Activated CD4-positive, alpha-beta T cell treated with anti-CD3 and anti-CD28 coated beads for 36 hours (primary cell): ENCODE results near the gene GPR137B. TPM values are rescaled to one million over a fixed set of nuclear protein-coding genes. Genes with fewer than 3 reads are reported as not detected.

Source experiments
- ATAC-seq: fragments of 200-7000 bp; cut with Tn5 transposase; one replicate; pipeline ENCODE4 v1.10.0; 2021; ENCODE audit warnings: mild to moderate bottlenecking, moderate library complexity
- CTCF ChIA-PET: fragments of 350-600 bp; sonication (Branson Sonifier 250); formaldehyde crosslinking; loops from one replicate; lab custom pipeline; 2021; ENCODE audit warnings: antibody characterized with exemption; lab: Charles Lee
- POLR2A ChIA-PET: fragments of 350-600 bp; sonication (Branson Sonifier 250); formaldehyde crosslinking; loops from one replicate; lab custom pipeline; 2021; ENCODE audit warnings: antibody characterized with exemption, inconsistent platforms; lab: Charles Lee
- DNase-seq: peaks from one replicate; pipeline ENCODE4 v3.0.0-alpha.2; 2020
- H3K27ac Mint-ChIP-seq: one replicate; pipeline ENCODE4 v1.8.0; 2021; ENCODE audit warnings: mixed read lengths
- H3K27me3 Mint-ChIP-seq: one replicate; pipeline ENCODE4 v1.8.0; 2021; ENCODE audit warnings: mixed read lengths
- H3K36me3 Mint-ChIP-seq: one replicate; pipeline ENCODE4 v1.8.0; 2021; ENCODE audit warnings: low read depth, mixed read lengths
- H3K4me1 Mint-ChIP-seq: one replicate; pipeline ENCODE4 v1.8.0; 2021; ENCODE audit warnings: mixed read lengths
- H3K4me3 Mint-ChIP-seq: one replicate; pipeline ENCODE4 v1.8.0; 2021; ENCODE audit warnings: mild to moderate bottlenecking, moderate library complexity, mixed read lengths
- H3K9me3 Mint-ChIP-seq: one replicate; pipeline ENCODE4 v1.8.0; 2021; ENCODE audit warnings: low read depth, mixed read lengths
- intact Hi-C, 2 experiments: fragments of 100-400 bp; cut with DNase I in 1 of 2; cut with micrococcal nuclease in 1 of 2; formaldehyde crosslinking; loops; one replicate each; pipeline versions ENCODE4 v1.14.2 to v1.15.1; 2022 to 2024; cut with DNase I, micrococcal nuclease
- total RNA-seq, 2 experiments: library from RNA; stranded (reverse); gene quantifications; one replicate each; pipeline ENCODE4 v1.2.3, GENCODE V29; 2021

GPR137B gene
- total RNA-seq, 2 experiments from 2014 or later: 5.0 to 5.6 TPM

DNA sequence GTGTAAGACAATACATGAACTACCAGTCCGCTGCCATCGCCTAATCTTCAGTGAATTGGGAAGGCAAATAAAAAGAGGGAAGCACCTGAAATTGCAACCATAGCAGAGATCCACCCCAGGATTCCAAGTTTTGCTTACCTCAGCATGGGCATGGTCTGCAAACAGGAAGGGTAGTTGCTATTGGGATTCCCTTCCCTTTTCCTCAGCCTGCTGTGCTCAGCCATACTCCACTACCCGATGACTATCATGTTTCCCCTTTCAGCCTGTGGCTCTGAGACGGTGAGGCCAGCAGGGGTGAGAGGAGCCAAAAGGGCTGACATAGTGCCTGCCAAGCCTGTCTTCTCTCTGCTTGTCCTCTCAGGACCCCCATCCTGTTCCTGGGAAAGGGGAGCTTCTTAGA is 64.2 kb downstream of the GPR137B start:
- peaks cover 54% of the 10 kb centered on the region for H3K36me3 Mint-ChIP-seq
- DNase-seq: no peak
- no peaks in the 10 kb centered on the region for H3K4me1 Mint-ChIP-seq
- H3K27me3 Mint-ChIP-seq: no peaks in the 10 kb centered on the region
- ChIA-PET CTCF (interaction anchor here (0.7 to 1.0 kb wide), 2 partner anchors 13 to 286 kb away, joined by 4 to 5 read pairs; no protein-coding TSS in a partner anchor), POLR2A (no interaction called here)
- H3K27ac Mint-ChIP-seq: no peak overlapping the region
- intact Hi-C loops: no loop called here
- H3K9me3 Mint-ChIP-seq: peaks cover 26% of the 10 kb centered on the region
- H3K4me3 Mint-ChIP-seq: no peak overlapping the region
- ATAC-seq: no peak

DNA sequence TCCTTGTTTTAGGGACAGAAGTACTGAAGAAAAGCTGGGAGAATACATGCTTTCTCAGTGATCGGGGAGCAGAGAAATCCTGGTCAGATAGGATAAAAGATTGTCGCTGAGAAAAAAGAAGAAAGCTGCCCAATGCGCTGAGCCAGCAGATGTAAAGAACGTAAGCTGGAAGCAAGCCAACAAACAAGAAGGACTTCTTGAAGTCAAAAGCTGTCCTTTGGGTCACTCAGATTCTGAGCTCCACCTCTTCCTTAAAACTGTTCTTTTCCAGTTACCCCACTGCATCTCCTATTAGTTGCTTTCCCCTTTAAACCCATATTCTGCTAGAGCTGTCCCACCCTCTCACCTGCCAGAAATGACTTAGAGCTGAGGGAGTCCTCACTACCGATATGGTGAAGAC is 64.8 kb downstream of the GPR137B start:
- DNase-seq (no peak), ATAC-seq (no peak)
- H3K4me3 Mint-ChIP-seq: no peak overlapping the region
- POLR2A ChIA-PET: no interaction called here
- intact Hi-C loops: no loop called here
- CTCF ChIA-PET: interaction anchor here (0.7 to 1.0 kb wide), 2 partner anchors 12 to 285 kb away, joined by 4 to 5 read pairs; no protein-coding TSS in a partner anchor
- H3K36me3 Mint-ChIP-seq: peaks cover 49% of the 10 kb centered on the region
- H3K9me3 Mint-ChIP-seq: peaks cover 21% of the 10 kb centered on the region
- H3K27ac Mint-ChIP-seq: no peak overlapping the region
- no peaks in the 10 kb centered on the region for H3K4me1 Mint-ChIP-seq
- H3K27me3 Mint-ChIP-seq: no peaks in the 10 kb centered on the region

DNA sequence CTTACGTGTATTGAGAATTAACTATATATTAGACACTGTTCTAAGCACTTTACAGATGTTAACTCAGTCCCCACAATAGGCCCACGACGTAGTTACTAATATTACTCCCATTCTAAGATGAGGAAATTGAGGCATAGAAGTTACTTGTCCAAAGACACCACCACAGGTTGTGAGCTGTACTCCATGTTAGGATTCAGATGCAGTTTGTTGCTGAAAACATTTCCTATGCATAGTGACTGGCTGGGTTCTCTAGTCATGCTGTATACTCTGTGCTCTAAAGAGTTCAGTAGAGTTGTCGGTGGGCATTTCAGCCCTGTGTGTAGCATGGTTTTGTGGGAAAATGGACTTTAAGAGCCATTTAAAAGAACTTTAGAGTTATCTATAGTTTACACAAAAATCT is 65.2 kb downstream of the GPR137B start:
- H3K4me3 Mint-ChIP-seq: no peak overlapping the region
- ATAC-seq (no peak), DNase-seq (no peak)
- ChIA-PET POLR2A (interaction anchor here (0.5 kb wide), 1 partner anchor 77 kb away, joined by 4 read pairs; no protein-coding TSS in a partner anchor), CTCF (interaction anchor here (0.6 to 1.0 kb wide), 2 partner anchors 12 to 106 kb away, joined by 3 to 4 read pairs; no protein-coding TSS in a partner anchor)
- H3K36me3 Mint-ChIP-seq: peaks cover 49% of the 10 kb centered on the region
- H3K9me3 Mint-ChIP-seq: peaks cover 20% of the 10 kb centered on the region
- intact Hi-C loops: no loop called here
- H3K27ac Mint-ChIP-seq: no peak overlapping the region
- H3K4me1 Mint-ChIP-seq: no peaks in the 10 kb centered on the region
- H3K27me3 Mint-ChIP-seq: no peaks in the 10 kb centered on the region

DNA sequence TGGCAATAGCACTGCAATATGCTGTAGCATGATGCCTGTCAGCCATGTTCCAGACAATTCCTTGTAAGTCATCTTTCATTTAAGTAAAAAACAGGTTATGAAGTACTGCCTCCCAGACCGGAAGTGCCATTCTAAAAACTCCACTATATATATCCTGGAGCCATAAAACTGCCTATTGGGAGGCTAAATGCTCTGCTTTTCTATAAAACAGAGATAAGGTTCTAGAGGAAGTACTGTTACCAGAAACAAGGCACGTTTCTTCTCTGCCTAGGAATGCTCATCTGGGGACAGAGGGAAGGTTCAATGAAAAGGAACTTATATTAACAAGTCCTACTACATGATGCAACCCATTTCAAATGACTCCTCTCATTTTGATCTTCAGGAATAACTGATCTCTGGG is 66.8 kb downstream of the GPR137B start:
- DNase-seq (no peak), ATAC-seq (no peak)
- CTCF ChIA-PET: no interaction called here
- Mint-ChIP-seq H3K9me3 (peaks cover 9% of the 10 kb centered on the region), H3K36me3 (peaks cover 43% of the 10 kb centered on the region), H3K4me1 (peaks cover 3% of the 10 kb centered on the region), H3K4me3 (no peak overlapping the region), H3K27ac (no peak overlapping the region), H3K27me3 (no peaks in the 10 kb centered on the region)
- POLR2A ChIA-PET: no interaction called here
- intact Hi-C loops: no loop called here

DNA sequence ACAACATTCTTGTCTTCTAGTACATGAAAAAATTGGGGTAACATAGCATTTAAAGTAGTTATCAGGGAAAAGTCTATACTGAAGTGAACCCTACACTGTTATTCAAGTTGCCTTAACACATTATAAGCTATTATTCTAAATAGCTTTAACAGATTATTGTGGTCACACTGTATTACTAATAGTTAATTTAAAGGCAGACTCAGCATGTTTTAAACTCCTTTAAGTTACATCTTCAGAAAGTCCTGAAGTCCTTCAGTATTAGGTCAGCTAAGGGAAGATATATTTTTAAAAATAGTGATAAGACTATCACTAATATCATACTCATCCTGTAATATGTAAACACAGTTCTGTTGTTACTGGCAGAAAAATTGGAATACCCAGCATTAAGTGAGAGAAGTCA is 67.4 kb downstream of the GPR137B start:
- ChIA-PET POLR2A (no interaction called here), CTCF (interaction anchor here (0.9 kb wide), 1 partner anchor 54 kb away, joined by 3 read pairs; no protein-coding TSS in a partner anchor)
- Mint-ChIP-seq H3K4me3 (no peak overlapping the region), H3K27me3 (no peaks in the 10 kb centered on the region), H3K9me3 (peaks cover 4% of the 10 kb centered on the region), H3K27ac (no peak overlapping the region), H3K4me1 (peaks cover 3% of the 10 kb centered on the region), H3K36me3 (peaks cover 40% of the 10 kb centered on the region)
- ATAC-seq (no peak), DNase-seq (no peak)
- intact Hi-C loops: no loop called here

DNA sequence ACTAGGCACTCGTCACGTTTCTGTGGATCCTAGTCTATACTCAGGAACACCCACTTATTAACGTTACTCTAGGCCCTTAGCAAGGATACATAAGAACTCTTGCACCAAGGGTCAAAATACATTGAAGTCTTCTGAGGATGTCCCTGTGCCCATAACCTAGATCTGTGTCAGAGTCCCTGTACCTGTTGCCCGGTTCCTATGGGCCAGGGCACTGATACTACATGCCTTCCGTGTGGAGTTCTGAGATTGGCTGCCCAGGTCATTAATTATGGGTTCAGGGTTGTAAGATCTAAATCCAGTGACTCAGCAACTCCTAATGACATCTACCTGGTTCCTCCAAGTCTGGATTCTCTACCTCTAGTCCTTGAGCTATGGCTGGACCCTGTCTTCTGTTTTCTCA is 69.5 kb downstream of the GPR137B start:
- Mint-ChIP-seq H3K4me3 (no peak overlapping the region), H3K27ac (no peak overlapping the region), H3K9me3 (no peaks in the 10 kb centered on the region), H3K4me1 (peaks cover 3% of the 10 kb centered on the region), H3K27me3 (no peaks in the 10 kb centered on the region), H3K36me3 (peaks cover 35% of the 10 kb centered on the region)
- DNase-seq (no peak), ATAC-seq (no peak)
- ChIA-PET CTCF (interaction anchor here (0.6 kb wide), 1 partner anchor 618 kb away, joined by 3 read pairs; no protein-coding TSS in a partner anchor), POLR2A (no interaction called here)
- intact Hi-C loops: no loop called here

DNA sequence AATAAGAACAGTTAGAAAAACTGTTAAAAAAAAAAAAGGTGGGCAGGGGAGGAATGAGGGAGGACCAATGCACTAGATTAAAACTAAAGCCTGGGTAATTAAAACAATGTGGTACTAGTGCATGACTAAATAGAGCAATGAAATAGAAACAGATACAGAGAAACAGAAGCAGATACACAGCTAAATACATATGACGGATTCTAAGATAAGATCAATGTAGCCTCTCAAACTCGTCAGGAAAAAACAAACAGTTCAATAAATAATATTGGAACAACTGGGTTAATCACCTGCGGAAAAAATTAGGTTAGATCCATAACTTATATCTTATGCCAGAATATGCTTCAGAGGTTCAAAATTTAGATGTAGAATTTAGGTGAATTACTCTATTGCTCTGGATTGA is 71.2 kb downstream of the GPR137B start:
- Mint-ChIP-seq H3K9me3 (no peaks in the 10 kb centered on the region), H3K4me3 (no peak overlapping the region), H3K36me3 (peaks cover 31% of the 10 kb centered on the region), H3K4me1 (peaks cover 3% of the 10 kb centered on the region), H3K27me3 (no peaks in the 10 kb centered on the region), H3K27ac (no peak overlapping the region)
- ATAC-seq (no peak), DNase-seq (no peak)
- POLR2A ChIA-PET: no interaction called here
- CTCF ChIA-PET: no interaction called here
- intact Hi-C loops: no loop called here

DNA sequence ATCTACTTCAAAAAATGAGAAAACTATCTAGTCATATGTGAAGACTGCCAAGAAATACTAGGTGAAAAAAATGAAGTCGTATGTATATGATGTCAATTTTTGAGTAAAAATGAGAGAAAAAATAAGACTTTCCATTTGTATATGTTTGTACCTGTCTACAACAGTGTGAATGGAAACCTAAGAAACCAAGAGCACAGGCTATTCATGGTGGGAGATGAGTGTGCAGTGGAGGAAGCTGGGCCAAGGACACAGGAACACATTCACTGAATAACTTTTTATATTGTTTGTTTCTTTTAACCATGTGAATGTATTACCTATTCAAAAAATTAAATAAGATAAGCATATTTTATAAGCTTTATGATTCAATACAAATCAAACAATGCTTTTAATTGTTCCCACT is 72.4 kb downstream of the GPR137B start:
- intact Hi-C loops: loop anchor here (1.0 to 2.0 kb wide), 2 partner anchors 70 kb away; no protein-coding TSS in a partner anchor
- Mint-ChIP-seq H3K9me3 (no peaks in the 10 kb centered on the region), H3K27me3 (no peaks in the 10 kb centered on the region), H3K4me3 (no peak overlapping the region), H3K4me1 (peaks cover 3% of the 10 kb centered on the region), H3K27ac (no peak overlapping the region), H3K36me3 (peaks cover 25% of the 10 kb centered on the region)
- ATAC-seq (peak; percentile 93), DNase-seq (peak; percentile 30)
- ChIA-PET POLR2A (no interaction called here), CTCF (no interaction called here)

DNA sequence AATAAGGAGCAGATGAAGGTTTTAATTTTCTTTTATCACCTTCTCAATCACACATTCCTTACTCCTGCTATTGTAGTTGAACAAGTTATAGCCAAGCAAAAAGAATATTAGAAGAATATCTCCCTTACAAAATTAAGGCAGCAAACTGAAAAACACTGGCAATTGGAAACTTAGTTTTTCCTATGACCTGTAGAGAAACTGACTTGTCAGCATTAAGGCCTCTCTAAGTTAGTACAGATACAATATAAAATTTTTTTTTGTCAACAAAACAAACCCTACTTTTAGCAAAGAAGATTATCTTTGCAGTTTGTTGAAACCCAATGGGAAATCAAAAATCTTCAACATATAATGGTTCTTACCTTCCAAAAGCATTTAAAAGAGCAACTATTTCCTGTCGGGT is 78.1 kb downstream of the GPR137B start:
- no peak overlapping the region for H3K27ac Mint-ChIP-seq
- intact Hi-C loops: no loop called here
- ChIA-PET POLR2A (no interaction called here), CTCF (interaction anchor here (0.6 to 0.8 kb wide), 2 partner anchors 16 to 489 kb away, joined by 3 read pairs; no protein-coding TSS in a partner anchor)
- H3K27me3 Mint-ChIP-seq: no peaks in the 10 kb centered on the region
- H3K4me3 Mint-ChIP-seq: no peak overlapping the region
- DNase-seq: no peak
- no peak for ATAC-seq
- H3K36me3 Mint-ChIP-seq: peaks cover 12% of the 10 kb centered on the region
- H3K4me1 Mint-ChIP-seq: no peaks in the 10 kb centered on the region
- no peaks in the 10 kb centered on the region for H3K9me3 Mint-ChIP-seq

DNA sequence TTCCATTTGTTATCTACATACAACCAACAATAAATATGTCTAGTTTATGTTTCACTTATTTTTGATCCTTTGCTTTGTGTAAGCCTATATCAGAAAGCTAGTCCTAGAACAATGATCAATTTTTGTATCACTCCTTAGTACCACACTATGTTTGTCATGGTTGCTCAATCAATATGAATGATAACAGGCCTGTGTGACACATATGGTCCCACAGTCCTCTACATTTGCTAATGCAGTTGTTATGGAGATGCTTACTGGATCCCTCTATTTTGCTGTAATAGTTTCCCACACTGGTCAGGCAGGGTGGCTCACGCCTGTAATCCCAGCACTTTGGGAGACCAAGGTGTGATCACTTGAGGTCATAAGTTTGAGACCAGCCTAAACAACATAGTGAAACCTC is 80.3 kb downstream of the GPR137B start:
- Mint-ChIP-seq H3K27me3 (no peaks in the 10 kb centered on the region), H3K9me3 (no peaks in the 10 kb centered on the region), H3K36me3 (peaks cover 9% of the 10 kb centered on the region), H3K4me3 (no peak overlapping the region), H3K4me1 (no peaks in the 10 kb centered on the region), H3K27ac (no peak overlapping the region)
- DNase-seq (no peak), ATAC-seq (no peak)
- CTCF ChIA-PET: no interaction called here
- intact Hi-C loops: no loop called here
- POLR2A ChIA-PET: no interaction called here

DNA sequence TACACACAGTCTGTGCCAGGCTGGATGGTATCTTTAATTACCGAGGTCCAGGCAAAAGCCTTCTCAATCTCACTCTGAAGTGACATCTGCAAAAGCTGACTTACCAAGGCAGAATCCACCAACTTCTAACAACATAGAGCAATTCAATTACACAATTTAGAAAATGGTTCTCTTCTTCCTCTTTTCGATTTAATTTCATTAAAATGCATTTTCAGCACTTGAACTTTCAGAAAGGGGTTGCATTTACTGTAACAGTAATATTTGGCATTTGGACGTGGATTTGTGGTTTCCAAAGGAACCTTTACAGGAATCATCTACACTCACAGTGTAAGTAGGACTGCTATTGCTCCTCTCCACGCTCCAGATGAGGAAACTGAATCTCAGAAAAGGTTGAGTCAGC is 86.1 kb downstream of the GPR137B start:
- no peaks in the 10 kb centered on the region for H3K9me3 Mint-ChIP-seq
- no peak for DNase-seq
- intact Hi-C loops: no loop called here
- no peak overlapping the region for H3K27ac Mint-ChIP-seq
- ATAC-seq: no peak
- POLR2A ChIA-PET: no interaction called here
- H3K4me1 Mint-ChIP-seq: no peaks in the 10 kb centered on the region
- H3K36me3 Mint-ChIP-seq: peaks cover 4% of the 10 kb centered on the region
- H3K27me3 Mint-ChIP-seq: no peaks in the 10 kb centered on the region
- no peak overlapping the region for H3K4me3 Mint-ChIP-seq
- CTCF ChIA-PET: interaction anchor here (0.6 to 1.2 kb wide), 3 partner anchors 9 to 386 kb away, joined by 3 read pairs; no protein-coding TSS in a partner anchor

DNA sequence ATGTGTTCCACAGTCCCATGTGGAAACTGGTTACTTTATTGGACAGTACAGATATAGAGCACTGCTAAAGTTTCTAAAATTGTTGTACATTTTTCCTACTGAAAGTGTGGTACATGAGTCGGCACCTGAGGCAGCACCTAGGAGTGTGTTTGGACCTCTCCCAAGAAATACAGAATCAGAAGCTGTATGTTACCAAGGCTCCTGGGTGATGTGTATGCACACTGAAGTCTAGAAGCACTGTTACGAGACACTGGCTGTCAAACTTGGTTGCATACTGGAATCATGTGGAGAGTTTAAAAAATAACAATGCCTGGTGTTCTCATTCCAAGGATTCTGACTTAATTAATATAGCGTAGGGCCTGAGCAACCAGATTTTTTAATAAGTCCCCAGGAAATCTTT is 92.8 kb downstream of the GPR137B start:
- no peak for ATAC-seq
- intact Hi-C loops: no loop called here
- H3K27ac Mint-ChIP-seq: no peak overlapping the region

More for the DNA sequence above, 92.8 kb downstream of the GPR137B start:
- Mint-ChIP-seq H3K36me3 (peaks cover 5% of the 10 kb centered on the region), H3K27me3 (no peaks in the 10 kb centered on the region), H3K9me3 (no peaks in the 10 kb centered on the region), H3K4me3 (no peak overlapping the region), H3K4me1 (no peaks in the 10 kb centered on the region)
- ChIA-PET POLR2A (no interaction called here), CTCF (no interaction called here)
- no peak for DNase-seq
